C4-2B (cell line): Measurements from ENCODE around the gene PIGT.

Experiments used
- H3K27ac ChIP-seq: fragments of 450-650 bp; 2 replicates; pipeline ENCODE4 v1.5.1; 2017
- CTCF ChIP-seq: fragments of 450-650 bp; conservative IDR thresholded peaks from 2 replicates; pipeline ENCODE4 v1.5.1; 2017; ENCODE audit warnings: mild to moderate bottlenecking
- ZFX ChIP-seq: fragments of 450-650 bp; IDR thresholded peaks from 2 replicates; pipeline ENCODE4 v1.6.1; 2017

The PIGT gene

GRCh38 chr20:45415822-45416637 lies at the start of gene PIGT:
Gene PIGT (plus strand): TSS chr20:45416141. CDS start chr20:45416157, 16 bp downstream.
- H3K27ac ChIP-seq: peak within 1 kb of the TSS; percentile 73
- TF ChIP-seq ZFX (no peak), CTCF (no peak)

- no peak overlapping the region for H3K27ac ChIP-seq
- TF ChIP-seq CTCF (no peak), ZFX (no peak)
Measured at GRCh38 chr20:45366192-45366591, 49.7 kb upstream of the PIGT start.

- no peak overlapping the region for H3K27ac ChIP-seq
- TF ChIP-seq ZFX: no peak
Measured at GRCh38 chr20:45366631-45367030, 49.3 kb upstream of the PIGT start.

GRCh38 chr20:45367126-45367525 lies 48.8 kb upstream of the PIGT start:
- no peak for TF ChIP-seq ZFX
- no peak for TF ChIP-seq CTCF

GRCh38 chr20:45368221-45368980 lies 47.5 kb upstream of the PIGT start:
- no peak for TF ChIP-seq ZFX
- no peak for TF ChIP-seq CTCF
- no peak overlapping the region for H3K27ac ChIP-seq

More at GRCh38 chr20:45367126-45367525, 48.8 kb upstream of the PIGT start:
- no peak overlapping the region for H3K27ac ChIP-seq

- H3K27ac ChIP-seq: no peak overlapping the region
- TF ChIP-seq ZFX (no peak), CTCF (no peak)
Measured at GRCh38 chr20:45370571-45371160, 45.3 kb upstream of the PIGT start.

GRCh38 chr20:45372241-45372640 lies 43.7 kb upstream of the PIGT start:
- TF ChIP-seq ZFX: no peak
- no peak for TF ChIP-seq CTCF

More at GRCh38 chr20:45372241-45372640, 43.7 kb upstream of the PIGT start:
- H3K27ac ChIP-seq: no peak overlapping the region
